Hippocampal formation (tissue), 2 donors: ENCODE data around the gene LTC4S.

Experiments
- DNase-seq, 2 donors: peaks; one replicate each; lab custom pipeline; 2025; lab: John Stamatoyannopoulos, UW

The LTC4S gene

GRCh38 chr5:179812135-179812825 is 18.5 kb downstream of the LTC4S start:
- no peak for DNase-seq

DNA sequence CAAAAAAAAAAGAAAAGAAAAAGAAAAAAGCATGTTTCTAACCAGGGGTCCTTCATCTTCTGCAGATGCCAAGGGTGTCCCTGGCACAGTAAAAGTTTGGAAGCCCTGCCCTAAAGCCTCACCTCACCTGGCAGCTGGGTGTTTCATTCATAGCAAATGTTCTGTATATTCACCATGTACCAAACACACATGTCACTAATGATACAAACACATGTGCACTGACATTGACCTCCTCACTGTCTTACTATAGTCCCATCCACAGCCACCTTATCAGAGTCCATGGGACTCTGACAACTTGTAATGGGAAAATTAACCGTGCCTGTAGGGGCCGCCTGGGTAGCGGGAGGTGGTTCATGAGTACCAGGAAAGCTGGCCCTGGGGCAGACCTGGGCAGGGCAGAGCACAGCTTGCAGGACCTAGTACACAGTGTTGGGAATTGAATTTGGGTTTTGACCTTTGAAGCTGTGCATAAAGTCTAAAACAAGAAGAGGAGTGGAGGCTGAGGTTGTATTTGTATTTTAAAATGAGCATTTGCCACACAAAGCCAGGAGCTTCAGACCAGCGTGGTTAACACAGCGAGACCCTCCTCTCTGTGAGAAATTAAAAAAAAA is 19.3 kb downstream of the LTC4S start:
- DNase-seq, result no peak

DNA sequence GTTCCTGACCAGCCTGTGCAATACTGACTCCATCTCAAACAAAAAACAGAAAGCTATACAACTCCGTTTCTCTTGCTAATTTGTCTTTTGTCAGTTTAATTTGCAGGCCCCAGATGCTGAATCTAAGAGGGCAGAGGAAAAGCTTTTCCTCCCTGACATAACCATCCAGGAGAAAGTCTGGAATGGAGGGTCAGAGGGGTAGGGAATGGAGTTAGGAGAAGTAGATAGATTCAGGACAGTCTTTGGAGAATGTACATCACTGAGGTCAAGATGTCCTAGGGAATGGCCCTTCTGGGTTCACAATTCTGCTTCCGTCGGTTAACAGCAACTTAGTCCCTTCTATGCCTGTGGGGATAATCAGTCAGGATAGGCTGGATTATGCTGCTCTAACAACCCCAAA is 20.3 kb downstream of the LTC4S start:
- DNase-seq, result no peak

- no peak for DNase-seq
These were observed 21.9 kb downstream of the LTC4S start for GRCh38 chr5:179815491-179816249.

GRCh38 chr5:179816401-179816795 is 22.6 kb downstream of the LTC4S start:
- no peak for DNase-seq

- no peak for DNase-seq
These were observed 23.1 kb downstream of the LTC4S start for GRCh38 chr5:179816796-179817469.

- no peak for DNase-seq
These were observed 23.7 kb downstream of the LTC4S start for GRCh38 chr5:179817470-179817840.

DNA sequence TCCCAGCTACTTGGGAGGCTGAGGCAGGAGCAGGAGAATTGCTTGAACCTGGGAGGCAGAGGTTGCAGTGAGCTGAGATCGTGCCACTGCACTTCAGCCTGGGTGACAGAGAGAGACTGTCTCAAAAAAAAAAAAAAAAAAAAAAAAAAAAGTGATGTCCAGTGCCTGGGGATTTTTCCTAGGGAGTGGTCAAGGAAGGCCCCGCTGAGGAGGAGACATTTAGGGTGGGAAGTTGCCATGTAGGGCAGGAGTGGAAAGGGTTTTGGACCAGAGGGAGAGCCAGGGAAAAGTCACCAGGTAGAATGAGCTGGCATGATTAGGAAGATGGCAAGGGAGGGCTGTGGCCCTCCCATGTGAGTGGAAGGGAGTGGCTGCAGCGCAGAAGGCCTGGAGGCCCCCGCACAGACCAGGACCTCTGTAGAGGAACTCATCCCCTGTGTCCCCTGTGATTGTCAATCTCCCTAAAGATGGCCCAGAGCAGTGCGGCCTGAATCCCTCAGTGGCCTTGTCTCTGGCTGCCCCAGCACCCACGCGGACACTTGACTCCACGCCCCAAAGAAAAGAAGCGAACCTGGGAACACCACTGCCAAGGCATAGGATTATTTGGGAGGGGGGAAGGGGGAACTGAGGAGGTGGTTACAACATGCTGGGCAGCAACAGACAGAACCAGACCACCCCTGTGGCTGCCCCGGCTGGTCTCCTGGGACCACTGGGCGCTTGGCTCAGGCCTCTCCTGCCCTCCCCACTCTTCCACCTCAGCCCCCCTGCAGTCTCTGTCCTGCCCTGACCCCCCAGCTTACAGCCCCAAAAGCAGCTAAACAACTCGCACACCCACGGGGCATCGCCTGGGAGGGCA is 24.3 kb downstream of the LTC4S start:
- no peak for DNase-seq

DNA sequence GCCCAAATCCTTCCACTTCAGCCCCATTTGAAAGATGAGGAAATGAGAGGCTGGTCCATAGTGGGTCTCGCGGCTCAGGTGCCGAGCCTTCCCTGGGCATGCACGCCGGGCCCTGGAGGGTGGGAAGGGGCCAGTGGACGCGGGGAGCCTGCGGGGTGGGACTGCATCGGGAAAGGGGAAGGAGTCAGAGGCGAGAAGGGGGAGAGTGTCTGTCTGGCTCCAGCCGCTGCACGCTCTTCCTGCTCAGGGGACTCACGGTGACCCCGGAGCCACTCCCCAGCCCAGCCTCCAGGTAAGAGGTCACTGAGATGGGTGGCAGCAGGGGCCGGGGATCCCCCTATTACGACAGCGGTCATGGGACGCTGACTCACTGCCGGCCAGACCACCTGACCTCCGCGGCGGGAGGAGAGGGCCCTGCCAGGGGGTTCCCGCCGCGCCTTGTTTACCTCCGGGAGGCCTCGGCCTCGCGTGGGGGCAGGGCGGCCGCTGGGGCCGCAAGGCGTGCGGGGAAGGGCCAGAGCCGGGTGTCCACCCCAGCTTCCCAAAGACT is 25.0 kb downstream of the LTC4S start:
- peak; percentile 86 to 94 for DNase-seq

DNA sequence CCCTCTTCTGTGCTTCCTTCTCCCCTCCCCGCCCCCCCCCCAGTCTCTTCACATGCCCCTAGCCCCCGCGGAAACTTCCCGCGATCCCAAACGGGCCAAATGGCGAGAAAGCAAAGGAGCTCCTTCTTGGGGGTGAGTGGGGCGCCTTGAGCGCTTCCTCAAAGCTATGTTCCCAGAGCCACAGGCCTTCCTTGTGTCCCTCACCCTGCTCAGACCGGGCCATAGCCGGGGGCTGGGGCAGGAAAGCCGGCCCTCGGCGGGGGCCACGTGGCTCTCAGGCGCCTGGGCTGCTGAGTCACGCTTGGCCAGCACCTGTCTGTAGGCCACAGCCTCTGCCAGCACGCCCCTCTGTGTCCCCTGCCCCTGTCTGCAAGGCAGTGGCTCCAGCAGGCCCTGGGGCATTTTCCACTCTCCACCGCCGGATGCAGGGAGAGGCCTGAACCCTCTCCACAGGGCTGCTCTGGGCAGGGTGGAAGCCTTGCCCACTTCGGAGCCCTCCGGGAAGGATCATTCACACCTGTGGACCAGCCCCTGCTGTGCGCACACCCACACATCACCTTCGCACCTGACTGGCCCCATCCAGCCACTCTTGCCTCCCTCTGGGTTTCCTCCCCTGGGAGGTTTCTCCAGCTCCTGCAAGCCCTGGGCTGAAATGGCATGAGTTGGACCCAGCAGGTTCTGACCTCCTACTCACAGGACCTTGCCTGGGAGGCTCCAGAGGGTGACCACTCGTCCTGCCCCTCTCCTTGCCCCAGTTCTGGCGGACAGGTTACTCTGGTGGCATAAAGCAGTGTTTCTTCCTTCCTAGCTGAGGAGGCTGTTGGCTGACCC is 25.7 kb downstream of the LTC4S start:
- peak in 1 of 2 donors; percentile 86 for DNase-seq

GRCh38 chr5:179820127-179820482 is 26.3 kb downstream of the LTC4S start:
- DNase-seq, result no peak

GRCh38 chr5:179820483-179821297 is 26.9 kb downstream of the LTC4S start, which contains the start of gene SQSTM1:
SQSTM1 (plus strand) TSS chr5:179820905; CDS start chr5:179820937, 32 bp downstream.
- DNase-seq, result peak; percentile 82 to 87

- peak; percentile 85 to 89 for DNase-seq
These were observed 27.7 kb downstream of the LTC4S start for GRCh38 chr5:179821298-179822058.

GRCh38 chr5:179822059-179822432 is 28.3 kb downstream of the LTC4S start:
- DNase-seq, result no peak

DNA sequence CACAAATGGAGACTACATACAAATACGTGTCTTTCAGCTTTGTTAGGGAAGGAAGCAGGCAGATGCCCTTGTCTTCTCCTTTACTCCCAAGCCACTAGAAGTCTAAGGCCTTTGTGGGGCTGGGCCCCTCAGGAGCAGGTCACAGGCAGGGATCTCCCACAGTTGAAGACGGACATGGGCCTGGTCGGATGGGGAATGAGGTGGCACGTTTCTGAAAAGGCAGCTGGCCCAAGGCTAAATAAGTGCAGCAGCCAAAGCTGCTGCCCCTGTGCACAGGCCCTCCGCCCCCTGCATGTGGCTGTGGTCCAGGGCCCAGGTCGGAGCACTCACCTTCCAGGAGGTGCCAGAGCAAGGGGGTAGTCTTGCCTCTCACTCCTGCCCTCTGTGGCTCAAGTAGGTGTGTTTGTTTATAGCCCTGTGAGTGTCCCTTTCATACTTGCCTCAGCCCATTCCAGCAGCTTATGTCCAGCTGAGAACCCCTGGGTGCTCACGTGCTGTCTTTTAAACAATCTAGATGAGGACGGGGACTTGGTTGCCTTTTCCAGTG is 28.7 kb downstream of the LTC4S start:
- DNase-seq, result no peak

- DNase-seq, result no peak
These were observed 30.4 kb downstream of the LTC4S start for GRCh38 chr5:179823937-179824744.

GRCh38 chr5:179824745-179825112 is 30.9 kb downstream of the LTC4S start:
- DNase-seq, result no peak
